ENCODE results near the gene OR4D5. TPM values are rescaled to one million over a fixed set of nuclear protein-coding genes. Genes with fewer than 3 reads are reported as not detected.

The OR4D5 gene
- total and polyA plus RNA-seq, 2 of the 8 experiments (the other 6 are each of a cell fraction or from before 2014, with no cell fraction given) = not detected

GRCh38 chr11:123956752-123957151, 17.3 kb downstream of the OR4D5 start:
- H2AFZ ChIP-seq (ENCODE audit: low read length) = no peak overlapping the region
- H3K36me3 ChIP-seq (ENCODE audit: control insufficient read depth in 2 of 4, insufficient read depth in 4 of 4, low read length in 3 of 4) = no peaks in the 10 kb centered on the region
- no peak overlapping the region for H2BK5ac ChIP-seq (ENCODE audit: low read depth, low read length)
- no peak overlapping the region for H3K14ac ChIP-seq (ENCODE audit: insufficient read length)
- H3K79me2 ChIP-seq (ENCODE audit: control insufficient read depth in 1 of 2, insufficient read depth in 2 of 2, low read length in 2 of 2) = no peaks in the 10 kb centered on the region
- H3K4me2 ChIP-seq (ENCODE audit: insufficient read depth in 1 of 2, low read depth in 2 of 2, low read length in 2 of 2) = no peak overlapping the region
- no peak for DNase-seq (ENCODE audit: low read depth in 1 of 2, low spot score in 2 of 2)
- no peak overlapping the region for H4K91ac ChIP-seq (replicated peaks; ENCODE audit: insufficient read length, low read length)
- no peak for FAIRE-seq
- H3K56ac ChIP-seq (replicated peaks; ENCODE audit: insufficient read length, low read depth, low read length) = no peak overlapping the region
- no peak overlapping the region for H3K23ac ChIP-seq (ENCODE audit: insufficient read length)
- no peak overlapping the region for H2BK15ac ChIP-seq (ENCODE audit: low read length)
- H3K9me3 ChIP-seq (ENCODE audit: insufficient read depth in 2 of 2, low read depth in 1 of 2, low read length in 1 of 2) = peaks cover 0 to 3% of the 10 kb centered on the region in 2 experiments; a peak in 1 of 4 replicates
- TF ChIP-seq YY1 (IDR thresholded peaks at IDR 0.05; ENCODE audit: low read depth, low read length) (no peak), ZNF274 (IDR thresholded peaks at IDR 0.05; ENCODE audit: borderline replicate concordance, extremely low read depth, low read length) (no peak), ASH2L (IDR thresholded peaks at IDR 0.05; ENCODE audit: low read length) (no peak)
- H3K27me3 ChIP-seq (replicated peaks in 1 of 4; ENCODE audit: control insufficient read depth in 3 of 4, extremely low read depth in 1 of 4, insufficient read depth in 3 of 4, low read length in 3 of 4) = no peaks in the 10 kb centered on the region
- H3K79me1 ChIP-seq (ENCODE audit: low read depth, low read length) = no peaks in the 10 kb centered on the region
- H4K8ac ChIP-seq (ENCODE audit: extremely low read depth, insufficient read depth, low read length) = no peak overlapping the region
- no peak overlapping the region for H2BK120ac ChIP-seq (replicated peaks; ENCODE audit: low read depth, low read length)
- H3K4me1 ChIP-seq (replicated peaks in 1 of 4; ENCODE audit: control insufficient read depth in 3 of 4, insufficient read depth in 4 of 4, low read length in 3 of 4) = no peaks in the 10 kb centered on the region
- H3K4me3 ChIP-seq (ENCODE audit: extremely low read depth in 1 of 4, insufficient read depth in 2 of 4, low read depth in 3 of 4, low read length in 4 of 4) = no peak overlapping the region
- H3K4ac ChIP-seq (replicated peaks; ENCODE audit: insufficient read length, low read depth, low read length) = no peak overlapping the region
- no peak overlapping the region for H2BK20ac ChIP-seq (ENCODE audit: low read length)
- H3K9ac ChIP-seq (replicated peaks in 1 of 4; ENCODE audit: extremely low read depth in 1 of 4, low read depth in 3 of 4, low read length in 3 of 4) = no peak overlapping the region
- no peaks in the 10 kb centered on the region for H4K20me1 ChIP-seq (replicated peaks in 1 of 2; ENCODE audit: control insufficient read depth in 1 of 2, insufficient read depth in 2 of 2, low read length in 2 of 2)
- H2BK12ac ChIP-seq (ENCODE audit: low read depth, low read length) = no peak overlapping the region
- no peak overlapping the region for H3K18ac ChIP-seq (ENCODE audit: extremely low read depth, low read length)
- H2AK5ac ChIP-seq (ENCODE audit: low read depth, low read length) = no peak overlapping the region
- H3K27ac ChIP-seq (ENCODE audit: low read depth, low read length) = no peak overlapping the region
- CTCF ChIA-PET (ENCODE audit: partially characterized antibody) = interaction anchor here (0.6 to 2.0 kb wide), 2 partner anchors 13 to 18 kb away, joined by 3 to 7 read pairs; partner anchors contain the start of gene OR6T1
- POLR2A ChIA-PET (ENCODE audit: partially characterized antibody) = no interaction called here
- H4K5ac ChIP-seq (ENCODE audit: insufficient read length, low read depth, low read length) = no peak overlapping the region
- no peaks in the 10 kb centered on the region for H3K23me2 ChIP-seq (ENCODE audit: low read depth, low read length)
